GM18520 (cell line): Measurements from ENCODE around the gene DNASE1L2.
"Not testable (repeated sequence)": the region's sequence is repeated elsewhere in the genome, so short reads cannot be mapped to it uniquely, and the experiment has no call there.

Experiments used
- ATAC-seq: cut with Tn5 transposase; IDR thresholded peaks from one replicate; pipeline ENCODE4 v1.9.1; 2021; ENCODE audit not compliant: unreplicated experiment

The DNASE1L2 gene

DNA sequence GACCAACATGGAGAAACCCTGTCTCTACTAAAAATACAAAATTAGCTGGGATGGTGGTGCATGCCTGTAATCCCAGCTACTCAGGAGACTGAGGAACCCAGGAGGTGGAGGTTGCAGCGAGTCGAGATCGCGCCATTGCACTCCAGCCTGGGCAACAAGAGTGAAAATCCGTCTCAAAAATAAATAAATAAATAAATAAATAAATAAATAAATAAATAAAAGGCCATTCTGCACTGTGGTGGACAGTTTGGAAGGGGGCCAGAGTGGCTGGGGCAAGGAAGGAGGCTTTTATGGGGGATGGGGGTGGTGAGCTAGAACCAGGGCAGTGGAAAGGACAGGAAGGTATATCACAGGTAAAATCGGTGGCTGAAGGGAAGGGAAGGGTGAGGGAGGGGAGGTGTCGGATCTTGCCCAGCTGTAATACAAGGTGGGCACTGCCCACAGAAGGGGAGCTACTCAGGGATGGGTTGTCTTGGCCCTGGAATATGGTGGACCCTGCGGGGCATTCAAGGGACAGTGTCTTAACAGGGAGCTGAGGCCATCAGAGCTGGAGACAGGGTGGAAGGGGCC, 33.0 kb upstream of the DNASE1L2 start:
- ATAC-seq, result not testable (repeated sequence)

DNA sequence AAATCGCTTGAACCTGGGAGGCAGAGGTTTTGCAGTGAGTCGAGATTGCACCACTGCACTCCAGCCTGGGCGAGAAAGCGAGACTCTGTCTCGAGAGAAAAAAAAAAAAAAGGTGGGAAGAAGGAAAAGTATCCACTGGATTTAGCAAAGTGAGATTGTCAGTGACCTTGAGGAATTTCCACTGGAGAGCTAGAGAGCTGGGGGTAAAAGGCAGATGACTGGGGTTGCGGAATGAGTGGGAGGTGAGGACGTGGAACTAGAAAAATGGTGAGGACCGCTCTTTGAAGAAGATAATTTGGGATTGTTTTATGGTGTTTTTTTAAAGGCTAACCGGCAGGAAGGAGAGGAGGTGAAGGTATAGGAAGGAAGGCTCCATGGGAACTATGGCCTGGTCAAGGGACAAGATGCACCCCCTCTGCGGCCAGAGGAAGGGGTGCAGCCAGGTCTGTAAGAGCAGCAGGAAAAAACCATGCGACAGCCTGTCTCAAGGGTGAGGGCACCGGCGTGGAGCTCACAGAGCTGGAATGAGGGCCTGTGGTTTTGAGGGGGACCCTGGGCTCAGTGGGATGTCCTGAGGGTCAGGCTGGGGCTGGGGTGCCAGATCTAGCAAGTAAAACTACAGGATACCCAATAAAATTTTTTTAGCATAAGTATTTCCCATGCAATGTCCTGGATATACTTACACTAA, 31.7 kb upstream of the DNASE1L2 start:
- no peak for ATAC-seq

DNA sequence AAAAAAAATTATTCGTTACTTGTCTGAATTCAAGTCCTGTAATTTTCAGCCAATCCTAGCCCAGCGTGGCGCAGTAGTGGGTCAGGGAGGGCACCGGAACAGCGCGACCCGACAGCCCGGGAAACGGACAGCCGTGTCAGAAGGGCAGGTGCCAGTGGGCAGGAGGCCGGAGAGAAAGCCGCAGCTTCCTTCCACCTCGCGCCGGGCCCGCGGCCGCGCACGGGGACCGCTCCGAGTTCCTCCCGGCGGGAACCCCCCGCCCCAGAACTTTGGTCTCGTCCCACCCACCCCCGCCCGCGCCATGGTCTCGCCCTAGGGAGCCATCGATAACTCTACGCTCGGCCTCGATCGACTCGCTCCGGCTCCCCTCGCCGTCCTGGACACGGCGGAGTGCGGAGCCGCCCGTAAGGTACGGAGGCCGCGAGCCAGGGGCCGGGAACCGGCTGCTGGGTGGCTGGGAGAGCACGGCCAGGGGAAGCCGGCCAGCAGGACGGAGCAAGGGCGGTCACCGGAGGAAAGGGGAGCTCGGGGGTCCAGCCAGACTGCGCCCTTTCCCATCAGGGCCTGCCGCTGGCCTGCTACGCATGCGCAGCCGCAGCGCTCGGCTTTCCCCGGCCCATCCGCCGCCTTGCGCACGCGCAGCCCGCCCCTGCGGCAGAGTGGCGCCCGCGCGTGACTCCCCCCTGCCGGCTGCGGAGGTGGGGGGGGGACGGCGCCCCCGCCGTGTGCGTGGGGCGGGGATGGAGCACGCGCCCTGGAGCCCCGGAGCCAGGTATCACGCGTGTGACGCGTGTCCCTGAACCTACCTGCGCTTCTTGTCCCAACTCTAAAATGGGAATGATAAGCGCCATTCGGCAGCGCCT, 30.9 kb upstream of the DNASE1L2 start, which contains the start of gene MLST8:
Gene MLST8, plus strand, starts transcription at position 351 of the 863 bp plus-strand sequence. CDS start 632 bp downstream, outside the sequence.
- ATAC-seq, result peak; percentile 75

DNA sequence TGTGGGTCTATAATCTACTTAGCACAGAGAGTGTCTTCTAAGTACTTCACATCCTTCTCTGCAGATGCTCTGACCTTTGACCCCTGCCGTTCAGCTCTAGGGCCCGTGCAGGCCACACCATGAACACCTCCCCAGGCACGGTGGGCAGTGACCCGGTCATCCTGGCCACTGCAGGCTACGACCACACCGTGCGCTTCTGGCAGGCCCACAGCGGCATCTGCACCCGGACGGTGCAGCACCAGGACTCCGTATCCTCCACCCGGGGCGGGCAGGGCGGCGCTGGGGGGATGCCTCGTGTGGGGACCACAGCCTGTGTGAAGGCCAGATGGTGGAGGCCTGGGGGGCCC, 30.3 kb upstream of the DNASE1L2 start:
- no peak for ATAC-seq

GRCh38 chr16:2206420-2206779, 29.8 kb upstream of the DNASE1L2 start:
- no peak for ATAC-seq

DNA sequence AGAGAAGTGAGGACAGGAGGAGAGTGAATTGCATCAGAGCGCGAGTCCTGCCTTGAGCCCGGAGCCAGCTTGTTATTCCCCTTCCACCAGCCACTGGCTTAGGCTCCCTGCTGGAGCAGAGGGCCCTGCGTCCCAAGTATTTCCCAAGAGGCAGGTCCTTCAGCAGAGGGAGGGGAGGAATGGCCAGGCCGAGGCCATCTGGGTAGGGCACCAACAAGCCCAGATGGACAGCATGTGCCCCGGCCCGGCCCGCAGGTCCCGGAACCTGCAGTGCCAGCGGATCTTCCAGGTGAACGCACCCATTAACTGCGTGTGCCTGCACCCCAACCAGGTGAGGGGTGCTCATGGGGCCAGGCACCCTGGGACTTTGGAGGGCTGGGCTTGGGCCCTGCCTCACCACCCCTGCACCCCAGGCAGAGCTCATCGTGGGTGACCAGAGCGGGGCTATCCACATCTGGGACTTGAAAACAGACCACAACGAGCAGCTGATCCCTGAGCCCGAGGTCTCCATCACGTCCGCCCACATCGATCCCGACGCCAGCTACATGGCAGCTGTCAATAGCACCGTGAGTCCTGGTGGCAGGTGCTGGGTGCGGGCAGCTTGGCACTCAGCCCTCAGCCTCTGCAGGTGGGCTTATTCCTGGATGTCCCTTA, 29.3 kb upstream of the DNASE1L2 start:
- ATAC-seq, result no peak

DNA sequence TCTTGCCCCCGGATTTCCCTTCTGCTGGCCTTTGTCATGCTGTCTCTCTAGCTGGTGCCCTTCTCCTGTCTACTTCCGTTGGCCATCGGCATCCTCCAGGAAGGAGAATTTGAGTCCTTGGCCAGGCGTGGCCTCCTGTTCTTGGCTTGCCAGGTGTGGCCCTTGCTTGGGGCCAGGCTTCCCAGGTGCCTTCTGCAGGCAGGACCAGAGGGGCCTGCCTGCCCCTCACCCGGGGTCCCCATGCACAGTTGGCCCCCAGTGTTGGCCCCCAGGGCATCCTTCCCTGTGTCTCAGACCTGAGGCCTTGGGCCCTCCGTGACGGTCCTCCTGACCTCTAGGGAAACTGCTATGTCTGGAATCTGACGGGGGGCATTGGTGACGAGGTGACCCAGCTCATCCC, 28.4 kb upstream of the DNASE1L2 start:
- ATAC-seq, result no peak

DNA sequence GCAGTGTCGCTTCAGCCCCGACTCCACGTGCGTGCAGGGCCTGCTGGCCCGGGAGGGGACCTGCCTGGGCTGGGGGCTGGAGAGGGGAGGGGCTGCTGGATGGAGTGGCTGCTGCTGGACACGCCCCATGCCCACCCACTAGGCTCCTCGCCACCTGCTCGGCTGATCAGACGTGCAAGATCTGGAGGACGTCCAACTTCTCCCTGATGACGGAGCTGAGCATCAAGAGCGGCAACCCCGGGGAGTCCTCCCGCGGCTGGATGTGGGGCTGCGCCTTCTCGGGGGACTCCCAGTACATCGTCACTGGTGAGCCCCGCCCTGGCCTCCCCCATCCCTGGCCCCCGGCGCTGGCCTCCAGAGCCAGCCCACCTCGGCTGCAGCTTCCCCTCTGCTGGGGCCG, 27.9 kb upstream of the DNASE1L2 start:
- ATAC-seq, result no peak

GRCh38 chr16:2208772-2209171, 27.5 kb upstream of the DNASE1L2 start:
- no peak for ATAC-seq

GRCh38 chr16:2209258-2210008, 26.8 kb upstream of the DNASE1L2 start:
- no peak for ATAC-seq

GRCh38 chr16:2210009-2210332, 26.3 kb upstream of the DNASE1L2 start:
- no peak for ATAC-seq

DNA sequence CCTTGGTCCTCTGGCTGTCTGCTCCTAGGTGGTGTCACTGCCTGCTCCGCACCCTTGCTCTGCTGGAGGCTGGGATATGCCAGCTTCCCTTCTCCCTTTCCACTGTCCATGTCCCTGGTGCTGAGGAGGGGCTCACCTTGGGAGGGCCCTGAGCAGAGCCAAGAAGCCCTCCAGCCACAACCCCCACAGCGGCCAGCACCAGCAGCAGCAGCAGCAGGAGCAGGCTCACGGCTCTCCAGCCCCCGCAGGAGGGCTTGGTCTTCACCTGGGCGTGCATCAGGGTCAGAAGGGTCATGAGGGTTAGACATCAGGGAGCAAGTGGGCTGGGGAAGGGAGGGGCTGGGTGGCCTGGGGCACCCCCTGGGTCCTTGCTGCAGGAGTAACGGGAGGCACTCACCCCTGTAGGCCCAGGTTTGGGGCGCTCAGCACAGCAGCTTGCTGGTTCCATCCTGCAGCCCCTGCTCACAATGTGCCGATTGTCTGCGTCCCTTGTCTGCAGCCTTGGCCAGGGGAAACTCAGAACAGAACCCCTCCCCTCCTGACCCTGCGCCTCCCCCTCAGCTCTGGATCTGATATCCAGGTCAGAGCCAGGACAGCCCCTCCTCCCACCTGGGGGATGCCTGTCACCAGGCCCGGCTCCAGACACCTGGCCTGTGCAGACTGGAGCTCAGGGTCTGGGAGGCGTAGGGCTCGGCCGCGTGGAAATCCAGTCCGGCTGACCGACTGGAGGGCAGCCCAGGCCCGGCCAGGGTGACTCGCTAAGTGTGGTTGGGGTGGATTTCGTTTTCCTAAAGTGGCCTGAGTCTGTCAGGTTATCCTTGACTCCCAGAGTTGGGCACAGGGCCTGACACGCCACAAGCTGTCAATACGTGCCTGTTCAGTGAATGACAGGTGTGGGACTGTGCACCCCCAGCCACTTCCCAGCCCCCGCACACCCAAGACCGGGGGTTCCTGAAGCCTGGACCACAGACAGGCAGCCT, 25.6 kb upstream of the DNASE1L2 start, which contains the start of gene BRICD5:
Gene BRICD5, minus strand, starts transcription at position 478 of the 980 bp plus-strand sequence. Its CDS starts 30 bp downstream, at position 448.
- ATAC-seq, result no peak

- ATAC-seq, result no peak
These were observed 24.3 kb upstream of the DNASE1L2 start for GRCh38 chr16:2211923-2212347.

- ATAC-seq, result no peak
These were observed 23.6 kb upstream of the DNASE1L2 start for GRCh38 chr16:2212362-2213324.

DNA sequence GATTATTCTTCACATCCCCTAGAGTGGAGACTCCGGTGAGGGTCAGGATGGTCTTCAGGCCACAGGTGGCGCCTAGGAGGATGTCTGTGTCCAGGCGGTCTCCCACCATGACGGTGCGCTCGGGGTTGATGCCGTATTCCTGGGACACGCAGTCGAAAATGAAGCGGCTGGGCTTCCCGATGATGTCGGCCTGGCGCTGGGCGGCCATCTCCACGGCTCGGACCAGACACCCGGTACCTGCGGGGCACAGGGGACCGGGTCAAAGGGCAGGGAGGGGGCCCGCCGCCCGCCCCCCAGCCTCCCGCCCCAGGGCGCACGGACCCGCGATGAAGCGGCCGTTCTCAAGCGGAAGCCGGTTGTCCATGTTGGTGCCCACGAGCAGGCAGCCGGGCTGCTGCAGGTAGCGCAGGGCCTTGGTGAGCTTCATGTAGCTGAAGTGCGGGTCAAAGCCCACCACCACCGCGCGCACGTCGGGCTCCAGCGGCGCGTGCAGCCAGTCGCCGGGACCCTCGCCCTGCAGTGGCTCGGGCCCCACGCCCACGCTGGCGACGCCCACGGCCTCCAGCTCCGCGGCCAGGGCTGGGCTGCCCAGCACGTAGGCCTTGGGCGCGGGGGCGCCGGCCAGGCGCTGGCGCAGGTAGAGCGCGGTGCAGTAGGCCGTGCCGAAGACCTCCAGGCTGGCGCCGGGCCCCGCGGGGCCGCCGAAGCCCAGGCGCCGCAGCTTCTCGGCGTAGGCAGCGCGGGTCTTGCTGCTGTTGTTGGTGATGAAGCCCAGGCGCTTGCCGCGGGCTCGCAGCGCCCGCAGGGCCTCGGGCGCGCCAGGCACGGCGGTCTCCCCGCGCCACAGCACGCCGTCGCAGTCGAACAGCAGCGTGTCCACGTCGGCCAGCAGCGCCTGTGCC, 22.2 kb upstream of the DNASE1L2 start:
- no peak for ATAC-seq

GRCh38 chr16:2214719-2214968, 21.6 kb upstream of the DNASE1L2 start, which contains the start of gene PGP:
Gene PGP, minus strand, starts transcription at chr16:2214840. Its CDS starts 63 bp downstream, at chr16:2214777.
- ATAC-seq, result no peak

GRCh38 chr16:2216330-2216729, 19.9 kb upstream of the DNASE1L2 start:
- no peak for ATAC-seq
